Activated CD8-positive, alpha-beta memory T cell treated with anti-CD3 and anti-CD28 coated beads, Interleukin-2, amount 50 U/mL, for 24 hours (primary cell): ENCODE measurements around the gene SPINK1.
"Not testable (repeated sequence)": the region's sequence is repeated elsewhere in the genome, so short reads cannot be mapped to it uniquely, and the experiment has no call there.

Experiments
- DNase-seq: peaks from one replicate; pipeline ENCODE4 v3.0.0-alpha.2; 2020; ENCODE audit errors: extremely low read depth

Gene SPINK1

DNA sequence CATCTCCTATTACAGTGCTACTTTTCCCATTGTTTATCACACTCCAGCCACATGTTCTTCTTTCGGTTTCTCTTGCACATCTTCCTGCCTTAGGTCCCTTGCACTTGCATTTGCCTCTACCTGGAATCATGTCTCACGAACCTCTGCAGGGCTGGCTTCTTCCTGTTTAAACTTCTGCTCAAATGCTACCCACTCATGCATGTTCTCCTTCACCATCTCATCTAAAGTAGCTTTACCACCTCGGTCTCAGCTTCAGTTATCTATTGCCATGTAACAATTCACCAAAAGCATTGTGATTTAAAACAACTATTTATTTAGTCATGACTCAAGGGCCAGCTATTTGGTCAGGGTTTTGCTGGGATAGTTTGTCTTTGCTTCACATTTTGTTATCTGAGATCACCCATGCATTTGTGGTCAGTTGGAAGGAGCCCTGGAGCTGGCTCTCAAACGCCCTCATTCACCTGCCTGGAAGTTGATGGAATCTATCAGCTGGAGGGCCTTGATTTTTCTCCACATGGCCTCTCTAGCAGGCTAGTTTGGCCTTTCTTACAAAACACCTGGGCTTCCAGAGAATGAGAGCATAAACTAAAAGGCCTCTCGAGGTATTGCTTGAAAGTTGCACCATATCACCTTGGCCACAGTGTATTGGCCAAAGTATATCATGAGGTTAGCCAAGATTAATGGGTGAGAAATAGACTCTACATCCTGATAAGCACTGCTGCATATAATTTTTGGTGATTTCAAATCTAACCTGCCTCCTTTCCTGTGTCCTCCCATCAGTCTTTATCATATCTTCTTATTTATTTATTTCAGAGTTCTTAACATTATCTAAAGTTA lies 21.4 kb downstream of the SPINK1 start:
- DNase-seq, result no peak

DNA sequence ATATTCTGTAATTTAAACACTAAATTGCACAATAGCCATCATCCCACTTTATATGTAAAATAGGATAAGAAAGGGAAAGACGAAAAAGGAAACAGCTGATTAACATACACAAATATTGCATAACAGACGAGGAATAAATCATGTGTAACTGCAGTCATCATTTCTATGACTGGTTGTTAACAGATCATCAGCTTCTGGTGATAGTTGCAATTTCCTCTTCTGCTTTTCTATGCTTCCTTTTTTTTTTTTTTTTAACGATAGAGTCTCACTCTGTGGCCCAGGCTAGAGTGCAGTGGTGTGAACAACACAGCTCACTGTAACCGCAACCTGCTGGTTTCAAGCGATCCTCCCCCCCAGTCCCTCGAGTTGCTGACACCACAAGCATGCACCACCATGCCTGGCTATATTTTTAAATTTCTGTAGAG lies 26.4 kb downstream of the SPINK1 start:
- DNase-seq, result no peak

DNA sequence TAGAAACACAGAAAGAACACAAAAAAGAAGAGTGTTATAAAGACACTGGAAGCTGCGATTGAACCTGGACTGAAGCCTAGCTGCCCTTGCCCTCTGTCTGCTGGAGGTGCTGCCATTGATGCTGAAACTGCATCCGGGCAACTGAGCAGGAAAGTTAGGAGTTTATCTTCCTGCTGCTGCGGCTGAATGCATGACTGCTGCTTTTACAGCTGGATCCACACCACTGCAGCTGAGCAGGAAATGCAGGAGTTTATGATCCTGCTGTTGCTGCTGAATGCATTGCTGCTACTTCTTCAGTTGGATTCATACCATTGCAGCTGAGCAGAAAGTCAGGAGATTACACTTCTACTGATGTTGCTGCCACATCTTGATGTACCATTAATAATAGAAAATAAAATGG lies 27.1 kb downstream of the SPINK1 start:
- no peak for DNase-seq

DNA sequence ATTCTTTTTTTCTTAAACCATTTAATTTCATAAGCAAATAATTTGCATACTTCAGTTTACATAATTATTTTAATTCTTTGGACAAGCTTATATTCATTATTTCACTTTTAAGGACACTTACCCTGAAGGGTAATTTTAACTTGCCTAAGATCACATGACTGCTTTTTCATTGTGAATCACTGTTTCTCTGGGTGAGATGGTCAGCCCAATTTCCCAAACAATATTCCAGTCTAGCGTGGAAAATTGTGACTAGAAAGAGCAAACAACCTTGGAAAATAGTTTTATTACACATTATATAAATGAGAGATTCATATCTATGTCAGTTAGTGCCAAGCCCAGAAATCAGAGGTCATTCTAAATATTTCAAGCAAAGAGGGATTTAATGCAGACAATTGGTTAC lies 27.5 kb downstream of the SPINK1 start:
- DNase-seq, result no peak

DNA sequence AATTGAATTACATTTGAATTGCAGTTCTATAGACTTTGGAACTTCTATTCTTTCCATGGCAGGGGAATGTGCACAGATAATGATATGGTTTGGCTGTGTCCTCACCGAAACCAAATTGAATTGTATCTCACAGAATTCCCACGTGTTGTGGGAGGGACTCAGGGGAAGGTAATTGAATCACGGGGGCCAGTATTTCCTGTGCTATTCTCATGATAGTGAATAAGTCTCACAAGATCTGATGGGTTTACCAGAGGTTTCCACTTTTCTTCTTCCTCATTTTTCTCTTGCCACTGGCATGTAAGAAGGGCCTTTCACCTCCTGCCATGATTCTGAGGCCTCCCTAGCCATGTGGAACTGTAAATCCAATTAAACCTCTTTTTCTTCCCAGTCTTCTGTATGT lies 28.3 kb downstream of the SPINK1 start:
- DNase-seq, result not testable (repeated sequence)

DNA sequence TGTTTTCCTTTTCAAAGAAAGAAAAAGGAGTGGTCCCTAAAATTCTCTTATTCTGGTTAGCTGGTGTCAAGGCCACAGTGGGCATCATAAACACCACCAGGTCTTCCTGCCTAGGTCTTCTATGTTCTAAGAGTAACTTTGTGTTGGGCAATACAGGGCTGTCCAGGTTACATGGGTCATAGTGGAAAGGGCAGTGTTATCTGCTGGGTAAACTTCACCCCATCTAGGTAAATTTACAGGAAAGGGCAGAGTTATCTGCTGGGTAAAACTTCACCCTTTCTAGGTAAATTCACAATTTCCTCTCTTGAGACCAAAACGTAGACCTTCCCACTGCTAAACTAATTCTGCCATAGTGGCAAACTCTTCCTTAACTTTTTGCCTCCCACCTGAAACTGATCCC lies 30.0 kb downstream of the SPINK1 start:
- no peak for DNase-seq

DNA sequence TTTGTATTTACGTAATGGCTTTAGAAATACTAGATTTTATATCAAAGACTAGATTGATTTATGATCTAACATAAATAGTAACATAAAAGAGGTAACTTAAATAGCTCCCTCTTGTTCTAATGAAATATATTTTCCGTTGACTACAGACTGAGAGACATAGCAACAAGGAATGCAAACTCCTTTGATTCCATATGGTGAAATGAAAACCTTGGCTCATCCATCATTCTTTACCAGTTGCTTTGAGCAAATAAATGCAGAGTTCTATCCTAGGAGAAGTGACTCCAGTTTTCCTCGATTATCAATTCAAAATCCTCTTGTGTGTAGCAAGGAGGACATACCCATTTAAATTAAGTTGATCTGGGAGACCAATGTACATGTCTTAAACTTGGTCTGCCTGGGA lies 31.0 kb downstream of the SPINK1 start:
- DNase-seq, result no peak

DNA sequence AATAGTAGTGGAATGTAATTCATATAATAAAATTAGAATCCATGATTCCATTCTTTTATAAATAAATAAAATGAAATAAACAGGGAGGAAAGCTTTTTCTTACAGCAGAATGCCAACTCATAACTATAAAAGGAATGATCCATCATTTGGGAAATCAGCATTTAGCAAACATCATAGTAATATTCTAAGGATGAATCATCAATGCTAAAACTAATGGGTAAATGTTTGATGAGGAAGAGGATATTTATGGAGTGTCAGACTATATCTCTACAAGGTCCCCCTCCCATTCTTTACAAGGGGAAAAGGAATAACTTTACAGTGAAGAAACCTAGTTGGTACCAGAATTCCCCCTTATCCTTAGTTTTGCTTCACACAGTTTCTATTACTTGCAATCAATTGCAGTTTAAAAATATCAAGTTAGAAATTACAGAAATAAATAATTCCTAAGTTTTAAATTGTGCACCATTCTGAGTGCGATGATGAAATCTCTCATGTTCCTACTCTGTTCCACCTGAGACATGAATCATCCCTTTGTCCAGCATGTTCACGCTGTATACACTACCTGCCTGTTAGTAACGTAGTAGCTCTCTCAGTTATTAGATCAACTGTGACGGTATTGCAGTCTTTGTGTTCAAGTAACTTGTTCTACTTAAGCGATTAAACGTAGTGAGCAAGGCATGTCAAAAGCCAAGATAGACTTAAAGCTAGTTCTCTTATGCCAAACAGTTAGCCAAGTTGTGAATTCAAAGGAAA lies 34.7 kb downstream of the SPINK1 start:
- DNase-seq, result no peak

DNA sequence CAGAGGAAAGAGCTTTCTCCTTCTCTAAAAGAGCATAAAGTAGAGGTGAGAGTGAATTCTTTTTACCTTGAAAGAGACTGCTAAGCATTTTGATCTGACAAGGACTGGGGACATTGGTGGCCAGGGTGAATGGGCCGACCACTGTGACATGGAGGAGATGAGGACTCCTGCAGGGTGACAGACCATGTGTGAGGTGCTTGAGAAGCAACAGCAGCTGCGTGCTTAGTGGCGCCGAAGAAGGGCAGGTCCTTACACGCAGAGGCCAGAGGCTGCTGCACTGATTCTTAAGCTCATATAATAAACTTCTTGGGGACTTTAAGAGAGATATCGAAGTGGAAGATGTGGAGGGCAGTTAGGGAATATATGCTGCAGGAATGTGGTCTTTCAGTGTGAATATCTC lies 40.3 kb downstream of the SPINK1 start:
- DNase-seq, result no peak

DNA sequence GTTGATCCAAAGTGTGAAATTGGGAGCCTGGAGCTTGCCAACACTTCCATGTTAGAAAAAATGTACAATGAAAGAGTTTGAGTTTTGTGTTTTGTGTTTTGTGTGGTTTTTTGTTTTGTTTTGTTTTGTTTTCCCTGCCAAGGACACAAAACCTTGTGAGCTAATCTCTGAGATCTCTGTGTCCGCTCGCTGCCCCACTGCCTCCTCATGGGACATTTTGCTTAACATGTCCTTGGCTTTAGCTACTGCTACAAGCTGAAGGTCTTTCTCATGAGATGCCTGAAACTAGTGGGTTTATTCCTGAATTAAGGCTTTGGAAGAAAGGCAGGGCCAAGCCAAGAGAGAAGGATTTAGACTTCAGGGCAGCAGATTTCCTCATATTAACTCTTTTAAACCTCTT lies 41.7 kb downstream of the SPINK1 start:
- DNase-seq, result no peak

DNA sequence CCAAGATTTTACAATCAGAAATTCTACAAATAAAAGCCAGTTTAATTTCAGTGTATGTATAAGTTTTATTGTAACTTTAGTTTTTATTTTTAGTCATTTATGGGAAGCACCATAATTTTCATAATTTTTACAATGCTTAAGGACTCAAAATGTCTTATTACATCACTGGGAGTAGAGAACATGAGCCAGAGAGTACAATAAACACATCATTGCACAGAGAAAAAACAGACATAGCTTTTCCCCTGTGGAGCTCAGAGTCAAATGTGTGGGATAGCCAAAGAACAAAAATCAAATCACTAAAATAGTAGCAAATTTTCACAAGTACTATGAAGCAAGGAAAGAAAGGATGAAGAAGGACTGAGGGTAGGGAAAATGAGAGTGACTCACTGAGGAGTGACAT lies 43.4 kb downstream of the SPINK1 start:
- DNase-seq, result no peak

DNA sequence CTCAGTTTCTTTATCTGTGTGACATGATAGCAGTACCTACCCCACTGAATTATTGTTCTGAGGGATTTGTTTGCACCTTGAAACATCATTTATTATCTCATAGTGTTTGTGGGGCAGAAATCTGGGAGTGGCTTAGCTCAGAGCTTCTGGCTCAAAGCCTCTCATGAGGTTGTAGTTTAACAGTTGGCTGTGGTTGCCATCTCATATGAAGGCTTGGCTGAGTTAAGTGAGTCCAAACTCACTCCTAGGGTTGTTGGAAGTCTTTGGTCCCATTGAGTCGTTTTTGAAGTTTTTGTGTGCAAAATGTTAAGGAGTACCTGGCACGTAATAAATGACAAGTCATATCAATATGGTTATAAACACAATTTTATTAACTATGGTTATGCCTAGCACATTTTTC lies 45.3 kb downstream of the SPINK1 start:
- no peak for DNase-seq

DNA sequence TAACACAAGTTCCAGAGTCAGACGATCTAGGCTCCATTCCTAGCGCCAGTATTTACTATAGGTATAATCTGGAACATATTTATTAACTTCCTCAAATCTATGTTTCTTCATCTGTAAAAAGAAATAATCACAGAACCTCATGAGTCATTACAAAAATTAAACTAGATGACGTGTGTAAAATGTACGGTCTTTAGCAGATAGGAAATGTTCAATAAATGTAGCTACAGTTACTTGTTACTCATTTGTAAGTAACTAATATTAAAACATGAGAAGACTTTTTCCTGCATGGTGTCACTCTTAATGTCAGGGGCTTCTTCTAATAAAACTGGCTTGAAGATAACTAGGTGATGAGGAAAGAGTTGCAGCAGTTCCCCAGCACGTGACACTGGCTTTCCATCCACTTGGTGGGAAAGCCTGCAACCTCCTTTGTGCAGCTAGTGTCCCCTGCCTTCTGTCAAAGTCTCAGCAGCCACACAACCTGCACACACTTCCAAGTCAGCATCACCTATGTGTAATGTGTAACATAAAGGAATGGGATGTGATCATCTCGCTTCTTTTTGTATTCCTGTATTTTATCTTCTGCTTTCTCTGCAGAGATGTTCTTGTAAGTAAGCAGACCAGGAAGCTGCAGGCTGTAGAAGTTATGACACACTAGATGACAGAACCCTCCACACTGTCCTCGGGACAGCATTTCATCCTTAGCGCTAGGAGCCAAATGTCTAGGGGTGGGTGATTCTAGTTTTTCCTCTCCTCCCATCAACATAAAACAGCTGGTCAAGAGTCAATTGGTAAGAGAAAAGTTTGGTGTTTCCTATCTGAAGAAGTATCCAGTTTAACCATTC lies 47.1 kb downstream of the SPINK1 start:
- DNase-seq, result no peak

DNA sequence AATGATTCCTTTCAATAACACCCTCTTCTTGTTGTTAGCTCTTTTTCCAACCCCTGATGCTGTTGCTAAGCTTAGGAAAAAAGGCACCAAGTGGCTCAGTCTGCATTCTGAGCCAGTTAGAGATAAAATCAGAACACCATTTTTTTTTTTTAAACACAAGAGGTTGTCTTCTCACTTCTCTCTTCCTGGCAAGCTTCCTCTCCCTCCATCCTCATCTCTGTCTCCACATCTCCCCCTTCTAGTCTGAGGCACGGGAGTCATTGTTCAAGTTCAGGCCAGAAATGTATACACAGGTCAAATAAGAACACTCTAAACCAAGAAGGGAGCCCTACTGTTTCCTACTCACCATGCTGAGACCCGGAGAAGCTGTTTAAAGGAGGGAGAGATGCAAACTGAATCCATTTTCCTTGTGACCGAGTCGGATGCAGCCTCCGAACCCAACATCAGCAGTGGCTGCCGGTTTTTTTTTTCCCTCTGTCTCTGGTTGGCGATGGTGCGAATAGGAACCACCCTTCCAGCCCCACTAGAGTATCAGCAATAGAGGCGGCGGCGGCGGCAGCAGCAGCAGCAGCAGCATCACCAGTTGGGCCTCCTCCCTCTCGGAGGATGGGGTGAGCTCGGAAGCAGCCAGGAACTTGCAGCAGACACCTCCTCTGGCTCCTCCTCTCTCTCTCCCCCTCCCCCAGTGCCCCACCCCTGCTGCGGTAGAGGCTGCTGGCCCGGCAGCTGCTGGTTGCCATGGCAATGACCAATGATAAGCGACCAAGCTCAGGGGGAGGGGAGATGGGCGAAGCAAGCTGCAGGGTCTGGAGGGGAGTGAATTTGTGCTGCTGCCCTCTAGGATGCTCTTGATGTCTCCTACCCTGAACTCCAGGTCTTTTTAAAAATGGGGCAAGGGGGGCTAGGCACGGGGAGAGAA lies 49.1 kb downstream of the SPINK1 start, which contains the start of gene JAKMIP2:
Gene JAKMIP2 (minus strand): TSS at position 619 of the 919 bp plus-strand sequence. CDS start 110,922 bp downstream, outside the sequence.
- peak; percentile 58 for DNase-seq

DNA sequence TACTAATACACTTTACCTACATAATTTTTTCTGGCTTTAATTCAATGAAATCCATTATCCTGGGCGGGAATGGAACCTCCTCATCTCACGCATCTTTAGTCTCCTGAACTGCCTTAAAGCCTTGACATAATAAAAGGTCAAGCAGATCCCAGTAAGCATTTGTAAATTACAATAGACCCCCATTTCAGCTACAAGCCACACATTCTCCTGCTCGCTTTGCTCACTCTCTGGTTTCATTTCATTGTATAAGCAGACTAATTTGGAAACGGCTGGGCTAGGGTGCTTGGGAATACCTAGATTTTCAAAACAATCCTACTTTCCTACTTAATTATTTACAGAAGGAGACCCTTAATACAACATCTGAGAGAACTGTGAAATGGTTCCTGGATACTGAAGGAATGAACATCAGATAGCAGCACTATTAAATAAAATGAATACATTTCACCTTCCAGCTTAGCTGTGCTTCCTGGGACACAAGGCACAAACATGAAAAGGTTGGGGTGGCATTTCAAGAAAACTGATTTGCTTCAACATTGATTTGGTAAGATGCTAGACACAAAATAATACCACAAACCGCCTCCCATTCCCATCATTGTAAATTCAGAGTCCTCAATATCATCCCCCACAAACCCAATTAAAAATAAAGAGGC lies 50.4 kb downstream of the SPINK1 start:
- no peak for DNase-seq

DNA sequence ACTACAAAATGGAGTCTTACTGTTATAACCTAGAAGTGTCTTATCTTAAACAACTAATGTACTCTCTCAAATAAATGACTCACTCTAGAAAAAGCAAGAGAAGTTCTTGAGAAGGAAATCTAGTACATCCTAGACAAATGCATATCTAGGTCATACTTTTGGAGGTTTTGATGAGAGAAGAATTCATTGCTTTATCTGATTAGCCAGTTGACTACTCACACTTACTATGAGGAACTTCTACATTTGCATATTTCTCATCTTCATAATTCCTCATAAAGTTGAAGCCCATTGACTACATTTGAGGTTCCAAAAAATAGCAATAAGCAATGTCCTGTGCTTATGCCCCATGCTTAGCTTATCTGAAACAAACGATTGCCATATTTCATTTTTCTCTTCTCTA lies 51.8 kb downstream of the SPINK1 start:
- no peak for DNase-seq

DNA sequence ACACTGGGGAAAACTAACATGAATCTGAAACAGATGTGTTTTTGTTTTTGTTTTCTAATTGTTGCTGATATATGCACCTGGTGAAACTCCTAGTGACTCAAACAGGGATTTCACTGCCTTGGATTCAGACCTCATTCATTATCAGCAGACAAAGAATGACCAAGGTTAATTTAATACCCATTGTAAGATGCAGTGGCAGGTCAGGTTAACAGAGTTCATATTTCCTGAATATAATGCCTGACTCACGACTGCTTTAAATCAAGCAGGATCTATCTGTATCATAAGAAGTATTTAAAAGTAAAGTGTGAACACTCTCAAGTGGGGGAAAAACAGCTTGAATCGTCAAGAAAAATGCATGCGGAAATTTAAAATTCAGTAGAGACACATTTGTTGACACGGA lies 54.5 kb downstream of the SPINK1 start:
- DNase-seq, result no peak
